Psoas muscle (tissue), 8 donors: ENCODE data around the gene ZBED2. TPM values are rescaled to one million over a fixed set of nuclear protein-coding genes. Genes with fewer than 3 reads are reported as not detected.

Experiments used
- ATAC-seq, 4 donors: fragments of 200-7000 bp; cut with Tn5 transposase; one replicate each; pipeline ENCODE4 v1.9.1; 2020; ENCODE audit warnings: moderate library complexity in 3 of 4, mild to moderate bottlenecking in 2 of 4
- DNase-seq, 2 donors: peaks; one replicate each; pipeline ENCODE4 v3.0.0-alpha.2; 2020
- H3K27ac ChIP-seq: fragments of 200-600 bp; one replicate; pipeline ENCODE4 v1.8.0; 2022
- H3K27me3 ChIP-seq, 3 donors: fragments of 200-600 bp in 1 of 3; one replicate each; pipeline versions ENCODE4 v1.6.1 to v1.8.0; 2013 to 2022; ENCODE audit warnings: low read length in 2 of 3, mild to moderate bottlenecking in 2 of 3, moderate library complexity in 1 of 3; ENCODE audit not compliant: insufficient read depth in 3 of 3
- H3K36me3 ChIP-seq, 2 donors: fragments of 200-600 bp in 1 of 2; one replicate each; pipeline versions ENCODE4 v1.6.1 to v1.8.0; 2013 to 2022; ENCODE audit warnings: low read depth in 1 of 2, mild to moderate bottlenecking in 1 of 2, moderate library complexity in 1 of 2; ENCODE audit not compliant: insufficient read depth in 1 of 2
- H3K4me1 ChIP-seq: fragments of 200-600 bp; one replicate; pipeline ENCODE4 v1.8.0; 2022
- H3K4me3 ChIP-seq: fragments of 200-600 bp; one replicate; pipeline ENCODE4 v1.8.0; 2022; ENCODE audit warnings: mild to moderate bottlenecking
- H3K9me3 ChIP-seq: fragments of 200-600 bp; one replicate; pipeline ENCODE4 v1.8.0; 2022
- CTCF ChIP-seq: fragments of 200-600 bp; IDR thresholded peaks from one replicate; pipeline ENCODE4 v1.8.0; 2022; ENCODE audit warnings: antibody characterized with exemption
- WGBS, 3 donors: extraction: QIAGEN DNeasy Blood & Tissue Kit; methylation state at CpG; one replicate each; pipeline versions ENCODE4 v1.1.6 to v1.1.7; 2013; 5-methylcytosine and 5-hydroxymethylcytosine counted together
- intact Hi-C, 2 donors: fragments of 100-400 bp; cut with DNase I; formaldehyde crosslinking; loops; one replicate each; pipeline versions ENCODE4 v1.11.0 to v1.14.2; 2022
- polyA plus RNA-seq, 3 donors: library from polyadenylated mRNA; stranded (reverse); fragments of 200-250 nt; gene quantifications; one replicate each; pipeline ENCODE4 v1.2.3, GENCODE V29; 2013
- total RNA-seq, 4 donors: library from RNA; stranded (reverse); fragmentation: NEBNext Ultra II Directional in 2 of 4; extraction: Animal tissue kit (Norgen Biotek cat#: 25700) in 2 of 4; gene quantifications; one replicate each; pipeline versions ENCODE4 v1.2.1 to v1.2.4, GENCODE V29; 2021 to 2023
- donor health status: healthy with polysubstance abuse.
- donor health status: DM: no; HTN: no; CAD: no; lungs with moderate emphysema.
- donor health status: Bipolar disorder and iron deficiency.
- donor health status: healthy.
- donor health status: DM: yes; HTN: yes; CAD: no.
- donor health status: DM: no; HTN: no; CAD: no.
- donor health status: DM: no; HTN: no; CAD: no.
- donor health status: DM: yes; HTN: yes; CAD: no.

ZBED2 gene
- total and polyA plus RNA-seq, 7 donors = not detected

GRCh38 chr3:111579495-111579894, 15.7 kb downstream of the ZBED2 start:
- no peak for TF ChIP-seq CTCF
- no peak for DNase-seq
- H3K9me3 ChIP-seq = no peaks in the 10 kb centered on the region
- intact Hi-C loops = no loop called here
- no peak overlapping the region for H3K4me3 ChIP-seq
- peaks cover 0 to 3% (median 0%) of the 10 kb centered on the region in 3 donors for H3K27me3 ChIP-seq
- H3K27ac ChIP-seq = no peak overlapping the region
- no peaks in the 10 kb centered on the region for H3K36me3 ChIP-seq
- no peaks in the 10 kb centered on the region for H3K4me1 ChIP-seq
- no peak for ATAC-seq
- WGBS, 3 donors = 84 to 94% (median 91%) methylated on average over 5 of the region's 5 CpGs

- no peak for TF ChIP-seq CTCF
- H3K4me1 ChIP-seq = no peaks in the 10 kb centered on the region
- no peaks in the 10 kb centered on the region for H3K36me3 ChIP-seq
- peaks cover 0 to 3% (median 0%) of the 10 kb centered on the region in 3 donors for H3K27me3 ChIP-seq
- H3K27ac ChIP-seq = no peak overlapping the region
- no peak overlapping the region for H3K4me3 ChIP-seq
- 93 to 95% (median 93%) methylated on average over 4 of the region's 4 CpGs for WGBS, 3 donors
- intact Hi-C loops = no loop called here
- no peak for DNase-seq
- no peaks in the 10 kb centered on the region for H3K9me3 ChIP-seq
- no peak for ATAC-seq
Measured at GRCh38 chr3:111578867-111579266, 16.3 kb downstream of the ZBED2 start.

- Histone ChIP-seq H3K27me3 (peaks cover 0 to 3% (median 0%) of the 10 kb centered on the region in 3 donors), H3K4me1 (no peaks in the 10 kb centered on the region), H3K9me3 (no peaks in the 10 kb centered on the region), H3K36me3 (no peaks in the 10 kb centered on the region), H3K27ac (no peak overlapping the region), H3K4me3 (no peak overlapping the region)
- 67 to 73% (median 70%) methylated on average over 4 of the region's 4 CpGs for WGBS, 3 donors
- DNase-seq = no peak
- intact Hi-C loops = no loop called here
- no peak for TF ChIP-seq CTCF
- ATAC-seq = no peak
Measured at GRCh38 chr3:111577798-111578685, 17.1 kb downstream of the ZBED2 start.

- no peaks in the 10 kb centered on the region for H3K9me3 ChIP-seq
- H3K27ac ChIP-seq = no peak overlapping the region
- DNase-seq = no peak
- H3K4me3 ChIP-seq = no peak overlapping the region
- H3K4me1 ChIP-seq = no peaks in the 10 kb centered on the region
- WGBS, 3 donors = 23 to 37% (median 33%) methylated on average over 1 of the region's 1 CpG
- no peak for ATAC-seq
- H3K36me3 ChIP-seq = no peaks in the 10 kb centered on the region
- intact Hi-C loops = no loop called here
- peaks cover 0 to 2% (median 0%) of the 10 kb centered on the region in 3 donors for H3K27me3 ChIP-seq
- TF ChIP-seq CTCF = no peak
Measured at GRCh38 chr3:111577113-111577512, 18.0 kb downstream of the ZBED2 start.
